ENCODE results near the gene FAM110D. TPM values are rescaled to one million over a fixed set of nuclear protein-coding genes. Genes with fewer than 3 reads are reported as not detected.
A peak's percentile ranks its signal among the peaks of the same experiment; 100 is the strongest.

FAM110D gene
- not detected for polyA plus RNA-seq (2012; ENCODE audit: low read depth, missing spikeins)

GRCh38 chr1:26158908-26159742 lies at the start of gene FAM110D:
TSS of gene FAM110D (plus strand) at chr1:26159079. CDS start at chr1:26161292, 2,213 bp downstream.
- DNase-seq (ENCODE audit: insufficient read length, low spot score) (no peak), FAIRE-seq (no peak)
- TF ChIP-seq POLR2A (IDR thresholded peaks at IDR 0.05; ENCODE audit: low read depth, low read length), result no peak
- TF ChIP-seq PAX5 (IDR thresholded peaks at IDR 0.05; ENCODE audit: insufficient read depth, low read length, severe bottlenecking), result no peak
- no peak for TF ChIP-seq POLR2AphosphoS5 (IDR thresholded peaks at IDR 0.05; ENCODE audit: low read depth, low read length)
- no peak for TF ChIP-seq POU2F2 (IDR thresholded peaks at IDR 0.05; ENCODE audit: low read depth, low read length)
- no peak for TF ChIP-seq TAF1 (IDR thresholded peaks at IDR 0.05; ENCODE audit: low read depth, low read length)
- no peak for TF ChIP-seq SPI1 (IDR thresholded peaks at IDR 0.05; ENCODE audit: low read depth, low read length)

DNA sequence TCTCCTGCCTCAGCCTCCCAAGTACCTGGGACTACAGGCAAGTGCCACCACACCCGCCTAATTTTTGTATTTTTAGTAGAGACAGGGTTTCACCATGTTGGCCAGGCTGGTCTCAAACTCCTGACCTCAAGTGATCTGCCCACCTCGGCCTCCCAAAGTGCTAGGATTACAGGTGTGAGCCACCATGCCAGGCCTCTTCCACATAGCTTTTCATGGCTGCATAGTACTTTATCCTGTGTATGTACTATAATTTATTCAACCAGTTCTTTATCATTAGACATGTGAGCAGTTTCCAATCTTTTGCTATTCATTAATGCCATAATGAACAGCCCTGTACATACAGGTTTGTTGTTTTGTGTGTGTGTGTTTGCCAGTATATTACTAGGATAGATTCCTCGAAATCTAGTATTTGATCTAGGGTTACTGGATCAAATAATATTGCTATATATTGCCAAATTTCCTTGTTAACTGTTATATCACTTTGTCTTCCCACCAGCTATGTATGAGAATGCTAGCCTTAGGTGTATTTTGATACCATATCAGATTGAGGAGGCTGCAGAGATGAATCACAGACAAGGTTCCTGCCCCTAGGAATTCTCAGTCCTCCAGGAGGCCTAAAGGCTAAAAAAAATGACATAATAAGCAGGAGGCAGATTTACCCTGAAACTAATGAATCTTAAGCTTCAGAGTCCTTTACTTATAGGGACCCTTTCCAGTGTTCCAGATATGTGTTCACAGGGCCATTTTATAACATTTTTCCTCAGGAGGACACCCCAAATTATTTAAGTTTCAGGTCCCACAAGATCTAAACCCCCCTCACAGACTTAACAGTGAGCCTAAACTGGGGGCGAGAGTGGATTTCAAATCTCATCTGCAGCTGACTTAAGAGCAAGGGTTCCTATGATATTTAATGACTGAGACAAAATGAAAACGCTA lies 49.4 kb upstream of the FAM110D start:
- TF ChIP-seq TAF1 (IDR thresholded peaks at IDR 0.05; ENCODE audit: low read depth, low read length) (no peak), POLR2A (IDR thresholded peaks at IDR 0.05; ENCODE audit: low read depth, low read length) (no peak), POU2F2 (IDR thresholded peaks at IDR 0.05; ENCODE audit: low read depth, low read length) (no peak), SPI1 (IDR thresholded peaks at IDR 0.05; ENCODE audit: low read depth, low read length) (no peak), PAX5 (IDR thresholded peaks at IDR 0.05; ENCODE audit: insufficient read depth, low read length, severe bottlenecking) (no peak), POLR2AphosphoS5 (IDR thresholded peaks at IDR 0.05; ENCODE audit: low read depth, low read length) (no peak)
- DNase-seq (ENCODE audit: insufficient read length, low spot score), result no peak
- FAIRE-seq, result no peak

DNA sequence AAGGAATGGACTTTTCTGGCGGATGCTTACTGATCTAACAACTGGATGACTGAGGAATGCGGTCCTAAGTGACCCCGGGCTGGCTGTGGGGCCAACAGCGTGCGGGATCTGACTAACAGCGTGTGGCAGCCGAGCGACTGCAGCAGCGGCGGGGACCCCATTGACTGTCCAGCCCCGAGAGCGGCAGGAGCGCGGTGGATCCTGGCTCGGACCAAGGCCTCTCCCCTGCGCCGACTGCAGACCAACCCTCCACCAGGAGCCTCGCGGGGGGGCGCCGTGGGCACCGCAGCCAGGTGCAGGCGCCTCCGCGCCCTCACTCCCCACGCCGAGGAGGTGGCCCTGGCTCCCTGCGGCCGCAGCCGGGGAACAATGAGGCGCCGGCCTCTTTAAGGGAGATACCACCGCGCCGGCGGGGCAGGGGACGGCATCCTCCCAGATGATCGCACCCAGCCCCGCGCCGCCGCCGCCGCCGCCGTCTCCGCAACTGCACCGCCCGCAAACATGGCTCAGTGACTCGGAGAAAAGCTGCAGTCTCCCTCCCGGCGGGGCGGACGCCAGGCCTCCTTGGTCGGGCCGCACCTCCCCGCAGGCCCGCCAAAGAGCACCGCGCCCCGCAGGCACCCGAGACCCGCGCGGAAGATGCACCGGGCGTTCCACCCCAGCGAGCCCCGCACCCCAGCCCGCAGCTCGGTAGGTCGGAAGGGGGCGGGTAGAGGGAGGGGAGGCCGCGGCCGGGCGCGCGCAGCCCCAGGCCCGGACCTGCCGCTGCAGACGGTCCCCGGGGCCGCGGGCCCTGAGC lies 47.9 kb upstream of the FAM110D start:
- DNase-seq (ENCODE audit: insufficient read length, low spot score) (peak; percentile 80), FAIRE-seq (peak; percentile 76)
- TF ChIP-seq POLR2A (IDR thresholded peaks at IDR 0.05; ENCODE audit: low read depth, low read length) (no peak), POLR2AphosphoS5 (IDR thresholded peaks at IDR 0.05; ENCODE audit: low read depth, low read length) (peak; percentile 25; the same call in 1 of the 2 replicates), TAF1 (IDR thresholded peaks at IDR 0.05; ENCODE audit: low read depth, low read length) (peak; percentile 62; the same call in 1 of the 2 replicates)

DNA sequence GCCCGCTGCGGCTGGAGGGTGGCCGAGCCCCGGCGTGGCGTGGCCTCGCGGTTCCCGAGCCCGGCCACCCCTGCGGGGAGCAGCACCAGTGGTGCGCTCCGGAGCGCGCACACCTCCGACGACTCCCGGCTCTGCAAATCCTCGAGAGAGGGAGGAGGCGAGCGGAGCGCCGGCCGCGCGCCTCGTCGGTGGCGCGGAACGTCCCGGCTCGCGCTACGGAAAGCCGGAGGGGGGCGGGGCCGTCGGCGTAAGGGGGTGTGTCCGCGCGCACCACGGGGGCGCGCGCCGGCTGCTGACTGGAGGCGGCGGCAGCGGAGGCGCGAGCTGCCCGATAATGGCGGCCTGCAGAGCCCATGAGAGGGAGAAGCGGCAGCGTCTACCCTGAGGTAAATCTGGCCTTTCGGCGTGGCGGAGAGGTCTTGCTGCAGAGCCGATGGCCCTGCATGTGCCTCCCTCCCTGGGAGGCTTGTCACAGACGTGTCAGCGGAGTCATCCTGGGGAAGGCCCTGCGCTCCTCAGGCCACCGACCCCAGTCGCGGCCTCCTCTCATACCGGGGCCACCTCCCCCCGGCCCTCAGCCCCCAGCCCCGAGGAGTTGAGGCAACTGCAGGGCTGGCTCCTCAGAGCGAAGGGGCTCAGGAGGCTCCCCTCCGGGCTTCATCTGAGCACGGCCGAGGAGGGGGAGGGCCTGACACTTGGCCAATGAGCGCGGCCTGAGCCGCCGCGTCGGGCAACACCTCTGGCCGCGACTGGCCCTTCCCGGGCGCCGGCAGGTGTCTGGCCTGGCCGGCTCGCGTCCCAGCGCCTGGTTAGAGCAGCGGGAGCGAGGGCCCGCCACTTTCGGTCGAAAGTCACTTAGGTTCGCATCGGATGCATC lies 47.1 kb upstream of the FAM110D start, which contains the start of gene PDIK1L:
Gene PDIK1L, plus strand, starts transcription at position 295 of the 877 bp plus-strand sequence. CDS start 2,485 bp downstream, outside the sequence.
- DNase-seq (ENCODE audit: insufficient read length, low spot score), result peak; percentile 83

DNA sequence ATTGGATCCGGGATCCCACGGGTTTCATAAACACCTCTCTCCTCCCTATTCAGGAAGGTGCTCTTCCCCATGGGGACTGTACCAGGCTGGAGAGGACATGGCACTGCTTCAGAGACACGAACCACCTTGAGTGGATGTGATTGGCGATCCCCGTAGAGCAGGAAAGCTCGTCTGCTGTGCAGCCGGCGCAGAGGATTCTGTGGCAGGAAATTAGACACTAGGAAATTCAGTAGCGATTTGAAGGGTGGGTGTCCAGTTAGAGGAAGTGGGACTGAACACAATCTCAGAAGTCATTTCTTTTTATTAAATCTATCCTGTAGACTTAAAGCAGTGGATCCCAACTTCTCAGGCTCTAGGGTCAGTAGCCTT lies 46.5 kb upstream of the FAM110D start:
- no peak for FAIRE-seq
- DNase-seq (ENCODE audit: insufficient read length, low spot score), result no peak
- TF ChIP-seq TAF1 (IDR thresholded peaks at IDR 0.05; ENCODE audit: low read depth, low read length) (no peak), POU2F2 (IDR thresholded peaks at IDR 0.05; ENCODE audit: low read depth, low read length) (no peak), POLR2A (IDR thresholded peaks at IDR 0.05; ENCODE audit: low read depth, low read length) (0 out of 2 replicates have a peak, but pooled peaks have one; percentile 37), PAX5 (IDR thresholded peaks at IDR 0.05; ENCODE audit: insufficient read depth, low read length, severe bottlenecking) (no peak), SPI1 (IDR thresholded peaks at IDR 0.05; ENCODE audit: low read depth, low read length) (peak; percentile 93), POLR2AphosphoS5 (IDR thresholded peaks at IDR 0.05; ENCODE audit: low read depth, low read length) (no peak)

More for the DNA sequence above, 47.1 kb upstream of the FAM110D start, which contains the start of gene PDIK1L:
- FAIRE-seq, result peak; percentile 99
- TF ChIP-seq POU2F2 (IDR thresholded peaks at IDR 0.05; ENCODE audit: low read depth, low read length), result no peak
- TF ChIP-seq PAX5 (IDR thresholded peaks at IDR 0.05; ENCODE audit: insufficient read depth, low read length, severe bottlenecking), result peak; percentile 85
- peak; percentile 86 for TF ChIP-seq TAF1 (IDR thresholded peaks at IDR 0.05; ENCODE audit: low read depth, low read length)
- no peak for TF ChIP-seq SPI1 (IDR thresholded peaks at IDR 0.05; ENCODE audit: low read depth, low read length)
- peak; percentile 86 for TF ChIP-seq POLR2A (IDR thresholded peaks at IDR 0.05; ENCODE audit: low read depth, low read length)
- peak; percentile 60; the same call in 1 of the 2 replicates for TF ChIP-seq POLR2AphosphoS5 (IDR thresholded peaks at IDR 0.05; ENCODE audit: low read depth, low read length)

GRCh38 chr1:26114165-26114927 lies 44.5 kb upstream of the FAM110D start:
- DNase-seq (ENCODE audit: insufficient read length, low spot score), result no peak
- peak; percentile 9 for FAIRE-seq

More at GRCh38 chr1:26114165-26114927, 44.5 kb upstream of the FAM110D start:
- TF ChIP-seq POLR2AphosphoS5 (IDR thresholded peaks at IDR 0.05; ENCODE audit: low read depth, low read length), result no peak
- no peak for TF ChIP-seq TAF1 (IDR thresholded peaks at IDR 0.05; ENCODE audit: low read depth, low read length)
- no peak for TF ChIP-seq POLR2A (IDR thresholded peaks at IDR 0.05; ENCODE audit: low read depth, low read length)
- no peak for TF ChIP-seq POU2F2 (IDR thresholded peaks at IDR 0.05; ENCODE audit: low read depth, low read length)
- no peak for TF ChIP-seq SPI1 (IDR thresholded peaks at IDR 0.05; ENCODE audit: low read depth, low read length)
- no peak for TF ChIP-seq PAX5 (IDR thresholded peaks at IDR 0.05; ENCODE audit: insufficient read depth, low read length, severe bottlenecking)

Data from GM12891 (cell line).